Lower lobe of right lung (tissue), 2 donors: ENCODE results near the gene VWA3B. TPM values are rescaled to one million over a fixed set of nuclear protein-coding genes. Genes with fewer than 3 reads are reported as not detected.
A peak's percentile ranks its signal among the peaks of the same experiment; 100 is the strongest.

Experiments
- ATAC-seq, 2 donors: fragments of 200-7000 bp; cut with Tn5 transposase; one replicate each; pipeline ENCODE4 v1.9.1; 2020 to 2022; ENCODE audit warnings: mild to moderate bottlenecking in 2 of 2, moderate library complexity in 2 of 2
- DNase-seq: peaks from one replicate; pipeline ENCODE4 v3.0.0-alpha.2; 2020
- H3K27ac ChIP-seq: fragments of 200-600 bp; one replicate; pipeline ENCODE4 v1.8.0; 2022
- H3K27me3 ChIP-seq: fragments of 200-600 bp; one replicate; pipeline ENCODE4 v1.8.0; 2022; ENCODE audit warnings: low read depth
- H3K36me3 ChIP-seq: fragments of 200-600 bp; one replicate; pipeline ENCODE4 v1.8.0; 2022; ENCODE audit warnings: mild to moderate bottlenecking
- H3K4me1 ChIP-seq: fragments of 200-600 bp; one replicate; pipeline ENCODE4 v1.8.0; 2022
- H3K4me3 ChIP-seq: fragments of 200-600 bp; one replicate; pipeline ENCODE4 v1.8.0; 2022; ENCODE audit warnings: mild to moderate bottlenecking
- H3K9me3 ChIP-seq: fragments of 200-600 bp; one replicate; pipeline ENCODE4 v1.8.0; 2022
- CTCF ChIP-seq: fragments of 200-600 bp; IDR thresholded peaks from one replicate; pipeline ENCODE4 v1.8.0; 2022; ENCODE audit warnings: antibody characterized with exemption, mild to moderate bottlenecking
- intact Hi-C: fragments of 100-400 bp; cut with DNase I; formaldehyde crosslinking; loops from one replicate; pipeline ENCODE4 v1.11.0; 2022
- total RNA-seq: library from RNA; stranded (reverse); fragmentation: NEBNext Ultra II Directional; extraction: Animal tissue kit (Norgen Biotek cat#: 25700); gene quantifications from one replicate; pipeline ENCODE4 v1.2.1, GENCODE V29; 2021
- donor health status: DM: no; HTN: yes; CAD: no; lungs with severe emphysema.

VWA3B gene
- total RNA-seq, 1 donor from 2014 or later: 7.9 TPM

- Histone ChIP-seq H3K27ac (no peak overlapping the region), H3K27me3 (peaks cover 3% of the 10 kb centered on the region), H3K9me3 (no peaks in the 10 kb centered on the region), H3K4me1 (no peaks in the 10 kb centered on the region), H3K36me3 (no peaks in the 10 kb centered on the region), H3K4me3 (no peak overlapping the region)
- no peak for TF ChIP-seq CTCF
- intact Hi-C loops: no loop called here
- ATAC-seq: no peak
- no peak for DNase-seq
These were observed 31.2 kb downstream of the VWA3B start for GRCh38 chr2:98118161-98118560.

DNA sequence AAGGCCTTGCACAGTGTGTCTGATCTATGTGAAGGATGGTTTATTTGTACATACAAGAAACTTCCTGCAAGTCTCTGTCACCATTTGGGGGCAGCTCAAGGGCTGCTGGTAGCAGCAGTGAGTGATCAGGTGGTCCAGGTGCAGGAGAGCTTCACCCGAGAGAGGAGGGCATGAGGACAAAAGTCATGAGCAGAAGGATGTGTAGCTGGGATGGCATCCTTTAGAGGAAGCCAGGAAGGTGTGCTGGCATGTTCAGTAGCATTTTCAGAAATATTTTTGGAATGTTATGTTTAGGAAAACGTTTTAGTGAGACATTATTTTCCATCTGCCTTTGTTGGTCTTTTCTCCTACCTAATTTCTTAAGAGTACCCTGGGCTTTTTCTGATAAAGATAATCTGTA, 31.9 kb downstream of the VWA3B start:
- Histone ChIP-seq H3K4me3 (no peak overlapping the region), H3K36me3 (no peaks in the 10 kb centered on the region), H3K27me3 (peaks cover 3% of the 10 kb centered on the region), H3K27ac (no peak overlapping the region), H3K9me3 (no peaks in the 10 kb centered on the region), H3K4me1 (no peaks in the 10 kb centered on the region)
- DNase-seq (no peak), ATAC-seq (no peak)
- TF ChIP-seq CTCF: no peak
- intact Hi-C loops: no loop called here

DNA sequence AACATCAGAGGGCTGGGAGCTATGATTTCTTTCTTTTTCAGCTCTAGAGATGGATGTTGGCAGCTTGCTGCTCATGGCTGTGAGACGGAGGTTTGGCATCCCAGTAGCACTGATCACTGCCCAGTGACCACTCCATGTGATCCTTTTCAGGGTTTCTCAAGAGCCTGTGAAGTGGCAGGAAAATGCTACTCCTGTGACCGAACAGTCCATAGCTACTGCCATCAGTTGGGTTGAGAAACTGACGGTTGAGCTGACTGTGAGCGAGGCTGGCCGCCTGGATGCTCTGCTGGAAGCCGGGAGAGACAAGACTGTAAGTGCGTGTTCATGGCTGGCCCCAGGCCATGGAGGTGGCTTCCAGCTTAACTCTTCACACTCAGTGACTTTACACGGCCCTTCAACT, 34.2 kb downstream of the VWA3B start:
- no peak for TF ChIP-seq CTCF
- intact Hi-C loops: no loop called here

GRCh38 chr2:98122524-98122923, 35.6 kb downstream of the VWA3B start:
- TF ChIP-seq CTCF: no peak
- ATAC-seq (no peak), DNase-seq (no peak)
- no peak overlapping the region for H3K4me3 ChIP-seq
- H3K27me3 ChIP-seq: peaks cover 11% of the 10 kb centered on the region
- H3K36me3 ChIP-seq: no peaks in the 10 kb centered on the region
- intact Hi-C loops: no loop called here
- H3K27ac ChIP-seq: no peak overlapping the region
- no peaks in the 10 kb centered on the region for H3K4me1 ChIP-seq
- no peaks in the 10 kb centered on the region for H3K9me3 ChIP-seq

More for the DNA sequence above, 34.2 kb downstream of the VWA3B start:
- Histone ChIP-seq H3K4me1 (no peaks in the 10 kb centered on the region), H3K27me3 (peaks cover 11% of the 10 kb centered on the region), H3K4me3 (no peak overlapping the region), H3K9me3 (no peaks in the 10 kb centered on the region), H3K27ac (no peak overlapping the region), H3K36me3 (no peaks in the 10 kb centered on the region)
- no peak for DNase-seq
- ATAC-seq: no peak

DNA sequence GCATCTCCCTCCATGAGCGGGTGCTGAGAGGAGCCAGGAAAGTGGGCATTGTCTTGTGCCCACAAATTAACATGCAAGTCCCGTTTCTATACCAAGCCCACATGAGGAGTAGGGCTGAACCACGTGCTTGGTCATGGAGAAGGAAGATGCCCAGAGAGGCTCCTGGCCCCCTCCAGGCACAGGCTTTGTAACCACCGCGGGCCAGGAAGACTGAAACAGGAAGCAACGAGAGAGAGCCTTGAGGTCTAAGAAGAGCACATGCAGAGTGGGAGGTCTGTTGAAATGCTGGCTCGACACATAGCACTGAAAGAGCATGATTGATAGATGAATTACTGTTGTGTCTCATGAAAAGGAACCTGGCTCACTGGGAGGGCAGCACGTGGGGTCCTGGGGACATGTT, 36.3 kb downstream of the VWA3B start:
- Histone ChIP-seq H3K9me3 (no peaks in the 10 kb centered on the region), H3K27ac (no peak overlapping the region), H3K4me1 (no peaks in the 10 kb centered on the region), H3K36me3 (no peaks in the 10 kb centered on the region), H3K27me3 (peaks cover 11% of the 10 kb centered on the region), H3K4me3 (no peak overlapping the region)
- DNase-seq: peak; percentile 45
- no peak for TF ChIP-seq CTCF
- intact Hi-C loops: no loop called here
- peak in 1 of 2 donors; percentile 28 for ATAC-seq

GRCh38 chr2:98126061-98126460, 39.1 kb downstream of the VWA3B start:
- peaks cover 8% of the 10 kb centered on the region for H3K27me3 ChIP-seq
- intact Hi-C loops: no loop called here
- H3K36me3 ChIP-seq: no peaks in the 10 kb centered on the region
- no peaks in the 10 kb centered on the region for H3K9me3 ChIP-seq
- H3K4me3 ChIP-seq: no peak overlapping the region
- H3K4me1 ChIP-seq: no peaks in the 10 kb centered on the region
- DNase-seq (no peak), ATAC-seq (no peak)
- no peak overlapping the region for H3K27ac ChIP-seq
- TF ChIP-seq CTCF: no peak
